HFFc6 (cell line): Measurements from ENCODE around the gene RNF144A. TPM values are rescaled to one million over a fixed set of nuclear protein-coding genes. Genes with fewer than 3 reads are reported as not detected.

Source experiments
- DNase-seq: peaks from one replicate; pipeline ENCODE4 v3.0.0-alpha.2; 2018
- H3K27ac Mint-ChIP-seq: 2 replicates; pipeline ENCODE4 v1.8.0; 2020; ENCODE audit warnings: mild to moderate bottlenecking, mixed read lengths
- H3K27me3 Mint-ChIP-seq: 2 replicates; pipeline ENCODE4 v1.8.0; 2021; ENCODE audit warnings: mild to moderate bottlenecking, moderate library complexity, mixed read lengths; ENCODE audit not compliant: insufficient read depth
- H3K36me3 Mint-ChIP-seq: 2 replicates; pipeline ENCODE4 v1.8.0; 2021; ENCODE audit warnings: low read depth, mixed read lengths
- H3K4me1 Mint-ChIP-seq: 2 replicates; pipeline ENCODE4 v1.8.0; 2020; ENCODE audit warnings: low read depth, mixed read lengths
- H3K4me3 Mint-ChIP-seq: 2 replicates; pipeline ENCODE4 v1.8.0; 2020; ENCODE audit warnings: mild to moderate bottlenecking, moderate library complexity, mixed read lengths
- H3K9me3 Mint-ChIP-seq: 2 replicates; pipeline ENCODE4 v1.8.0; 2020; ENCODE audit warnings: mild to moderate bottlenecking, mixed read lengths
- CTCF ChIP-seq: fragments of 200-600 bp; sonication (generic); IDR thresholded peaks from 2 replicates; pipeline ENCODE4 v1.5.0; 2021; ENCODE audit warnings: antibody characterized with exemption, mild to moderate bottlenecking
- total RNA-seq, 6 experiments: library from RNA; stranded (reverse); fragmentation: NEBNext Ultra II Directional; extraction: Animal tissue kit (Norgen Biotek cat#: 25700); gene quantifications; 2 replicates in 1 of 6; 3 replicates in 5 of 6; pipeline ENCODE4 v1.2.3, GENCODE V29; 2021

Gene RNF144A
- total RNA-seq, 6 experiments from 2014 or later = not detected

DNA sequence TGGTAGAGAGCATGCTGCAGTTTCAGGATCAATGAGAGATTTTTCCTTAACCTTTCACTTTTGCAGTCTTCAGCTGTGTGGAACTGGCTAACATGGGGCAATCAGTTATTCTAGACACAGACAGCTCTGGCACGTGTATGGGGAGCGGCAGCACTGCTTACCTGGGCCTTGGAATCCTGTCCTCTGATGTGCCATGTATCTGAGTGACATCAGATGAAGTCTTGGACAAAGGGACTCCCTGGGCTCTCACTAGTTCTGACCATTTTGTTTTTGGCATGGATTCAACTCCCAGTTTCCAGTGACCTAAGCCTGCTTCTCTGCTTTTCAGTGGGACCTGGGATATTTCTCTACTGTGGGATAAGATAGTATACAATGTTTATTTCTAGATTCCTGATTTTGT is 54.3 kb downstream of the RNF144A start:
- Mint-ChIP-seq H3K4me1 (no peaks in the 10 kb centered on the region), H3K4me3 (no peak overlapping the region), H3K36me3 (no peaks in the 10 kb centered on the region), H3K27ac (no peak overlapping the region), H3K9me3 (peaks cover 40% of the 10 kb centered on the region), H3K27me3 (no peaks in the 10 kb centered on the region)
- TF ChIP-seq CTCF = no peak
- no peak for DNase-seq

- no peaks in the 10 kb centered on the region for H3K36me3 Mint-ChIP-seq
- no peak for TF ChIP-seq CTCF
- no peaks in the 10 kb centered on the region for H3K4me1 Mint-ChIP-seq
- H3K9me3 Mint-ChIP-seq = peaks cover 40% of the 10 kb centered on the region
- H3K27me3 Mint-ChIP-seq = no peaks in the 10 kb centered on the region
- H3K4me3 Mint-ChIP-seq = no peak overlapping the region
- no peak for DNase-seq
- no peak overlapping the region for H3K27ac Mint-ChIP-seq
These were observed 55.0 kb downstream of the RNF144A start for GRCh38 chr2:6972067-6972710.

- Mint-ChIP-seq H3K4me1 (no peaks in the 10 kb centered on the region), H3K4me3 (no peak overlapping the region), H3K27me3 (no peaks in the 10 kb centered on the region; the same call in 1 of the 2 replicates), H3K36me3 (no peaks in the 10 kb centered on the region), H3K27ac (no peak overlapping the region), H3K9me3 (peaks cover 48% of the 10 kb centered on the region)
- no peak for TF ChIP-seq CTCF
- DNase-seq = no peak
These were observed 56.8 kb downstream of the RNF144A start for GRCh38 chr2:6973895-6974545.

GRCh38 chr2:6975988-6976387 is 58.8 kb downstream of the RNF144A start:
- Mint-ChIP-seq H3K36me3 (no peaks in the 10 kb centered on the region), H3K27me3 (no peaks in the 10 kb centered on the region; the same call in 1 of the 2 replicates), H3K4me3 (no peak overlapping the region), H3K9me3 (peaks cover 51% of the 10 kb centered on the region), H3K27ac (no peak overlapping the region), H3K4me1 (no peaks in the 10 kb centered on the region)
- no peak for TF ChIP-seq CTCF
- DNase-seq = no peak

- TF ChIP-seq CTCF = no peak
- H3K4me3 Mint-ChIP-seq = no peak overlapping the region
These were observed 60.0 kb downstream of the RNF144A start for GRCh38 chr2:6977113-6977741.

More at GRCh38 chr2:6977113-6977741, 60.0 kb downstream of the RNF144A start:
- no peak overlapping the region for H3K27ac Mint-ChIP-seq
- H3K27me3 Mint-ChIP-seq = no peaks in the 10 kb centered on the region; the same call in none of the 2 replicates
- H3K4me1 Mint-ChIP-seq = no peaks in the 10 kb centered on the region
- DNase-seq = no peak
- peaks cover 53% of the 10 kb centered on the region for H3K9me3 Mint-ChIP-seq
- H3K36me3 Mint-ChIP-seq = peaks cover 8% of the 10 kb centered on the region
